Tibial artery (tissue), 4 donors: Measurements from ENCODE around the gene ID3.

ENCODE experiments used
- DNase-seq, 2 donors: peaks; one replicate each; pipeline ENCODE4 v3.0.0-alpha.2; 2019
- H3K27ac ChIP-seq, 2 donors: fragments of 200-600 bp; sonication (generic) in 1 of 2; 1 replicate in 1 of 2; 2 replicates in 1 of 2; pipeline ENCODE4 v1.5.1; 2018 to 2019; ENCODE audit warnings: mild to moderate bottlenecking in 1 of 2
- H3K27me3 ChIP-seq, 2 donors: fragments of 200-600 bp; sonication (generic) in 1 of 2; one replicate each; pipeline versions ENCODE4 v1.5.1 to v1.6.0; 2016 to 2019
- H3K36me3 ChIP-seq, 3 donors: fragments of 200-600 bp; sonication (generic) in 2 of 3; one replicate each; pipeline ENCODE4 v1.5.1; 2016 to 2019; ENCODE audit warnings: mild to moderate bottlenecking in 2 of 3
- H3K4me1 ChIP-seq, 4 donors: fragments of 200-600 bp; sonication (generic) in 2 of 4; 1 replicate in 3 of 4; 2 replicates in 1 of 4; pipeline ENCODE4 v1.5.1; 2016 to 2019
- H3K4me3 ChIP-seq, 2 donors: fragments of 200-600 bp; sonication (generic) in 1 of 2; 1 replicate in 1 of 2; 2 replicates in 1 of 2; pipeline ENCODE4 v1.5.1; 2018 to 2019; ENCODE audit warnings: mild to moderate bottlenecking in 2 of 2
- H3K9me3 ChIP-seq, 3 donors: fragments of 200-600 bp; sonication (generic) in 1 of 3; one replicate each; pipeline ENCODE4 v1.5.1; 2016 to 2019
- intact Hi-C: fragments of 100-400 bp; cut with DNase I; formaldehyde crosslinking; loops from one replicate; pipeline ENCODE4 v1.15.0; 2023; ENCODE audit warnings: low total_unique reads
- TF ChIP-seq, protein P1 (sequence below), 2 experiments: fragments of 200-600 bp in 1 of 2; fragments of 450-650 bp in 1 of 2; IDR thresholded peaks; one replicate each; pipeline ENCODE4 v1.5.1; 2017 to 2019; ENCODE audit warnings: antibody characterized with exemption in 2 of 2, mild to moderate bottlenecking in 1 of 2, moderate library complexity in 1 of 2

The ID3 gene

DNA sequence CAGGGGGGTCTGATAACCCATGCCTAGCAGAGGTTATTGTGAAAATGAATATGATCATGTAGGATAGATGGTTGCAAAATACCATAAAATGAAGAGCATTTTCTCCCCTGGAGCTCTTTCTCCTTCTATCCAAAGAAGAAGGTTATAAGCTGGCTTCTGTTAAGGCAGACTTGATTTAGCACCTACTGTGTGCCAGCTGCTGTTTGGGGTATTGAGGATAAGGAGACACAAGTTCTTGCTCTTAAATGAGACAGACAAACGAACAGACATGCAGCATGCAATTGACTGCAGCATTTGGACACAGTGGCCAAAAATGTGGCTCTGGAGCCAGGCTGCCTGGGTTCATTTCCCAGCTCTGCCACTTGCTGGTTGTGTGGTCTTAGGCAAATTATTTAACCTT lies 39.8 kb upstream of the ID3 start:
- intact Hi-C loops, result no loop called here
- no peak overlapping the region for H3K4me3 ChIP-seq
- H3K9me3 ChIP-seq, result no peaks in the 10 kb centered on the region
- H3K36me3 ChIP-seq, result no peaks in the 10 kb centered on the region
- H3K27me3 ChIP-seq, result no peaks in the 10 kb centered on the region
- no peaks in the 10 kb centered on the region for H3K4me1 ChIP-seq
- DNase-seq, result no peak
- H3K27ac ChIP-seq, result no peak overlapping the region
- TF ChIP-seq, protein P1, sequence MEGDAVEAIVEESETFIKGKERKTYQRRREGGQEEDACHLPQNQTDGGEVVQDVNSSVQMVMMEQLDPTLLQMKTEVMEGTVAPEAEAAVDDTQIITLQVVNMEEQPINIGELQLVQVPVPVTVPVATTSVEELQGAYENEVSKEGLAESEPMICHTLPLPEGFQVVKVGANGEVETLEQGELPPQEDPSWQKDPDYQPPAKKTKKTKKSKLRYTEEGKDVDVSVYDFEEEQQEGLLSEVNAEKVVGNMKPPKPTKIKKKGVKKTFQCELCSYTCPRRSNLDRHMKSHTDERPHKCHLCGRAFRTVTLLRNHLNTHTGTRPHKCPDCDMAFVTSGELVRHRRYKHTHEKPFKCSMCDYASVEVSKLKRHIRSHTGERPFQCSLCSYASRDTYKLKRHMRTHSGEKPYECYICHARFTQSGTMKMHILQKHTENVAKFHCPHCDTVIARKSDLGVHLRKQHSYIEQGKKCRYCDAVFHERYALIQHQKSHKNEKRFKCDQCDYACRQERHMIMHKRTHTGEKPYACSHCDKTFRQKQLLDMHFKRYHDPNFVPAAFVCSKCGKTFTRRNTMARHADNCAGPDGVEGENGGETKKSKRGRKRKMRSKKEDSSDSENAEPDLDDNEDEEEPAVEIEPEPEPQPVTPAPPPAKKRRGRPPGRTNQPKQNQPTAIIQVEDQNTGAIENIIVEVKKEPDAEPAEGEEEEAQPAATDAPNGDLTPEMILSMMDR (IDR thresholded peaks at IDR 0.05), result no peak

DNA sequence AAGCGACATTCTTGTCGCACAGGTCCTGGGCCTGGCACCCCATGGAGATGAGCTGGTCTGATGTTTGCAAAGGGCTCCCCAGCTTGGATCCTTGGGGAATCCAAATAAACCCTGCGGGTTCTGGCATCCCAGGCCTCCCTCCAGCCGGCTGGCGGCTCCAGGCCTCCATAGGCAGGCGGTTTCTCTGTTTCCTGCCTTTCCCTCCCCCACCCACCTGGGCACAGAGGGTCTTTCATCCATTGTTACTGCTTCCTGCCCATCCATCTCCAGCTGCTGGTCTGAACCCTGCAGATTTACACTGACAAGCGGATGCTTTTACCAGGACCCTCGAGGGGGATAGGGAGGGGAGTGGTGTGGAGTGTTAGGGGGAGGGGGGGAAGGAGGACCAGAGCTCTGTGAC lies 39.1 kb upstream of the ID3 start:
- H3K27me3 ChIP-seq, result no peaks in the 10 kb centered on the region
- TF ChIP-seq, protein P1 (IDR thresholded peaks at IDR 0.05), result no peak
- H3K9me3 ChIP-seq, result no peaks in the 10 kb centered on the region
- no peak overlapping the region for H3K27ac ChIP-seq
- no peak overlapping the region for H3K4me3 ChIP-seq
- intact Hi-C loops, result no loop called here
- no peaks in the 10 kb centered on the region for H3K36me3 ChIP-seq
- DNase-seq, result no peak
- peaks cover 0 to 3% (median 0%) of the 10 kb centered on the region in 4 donors for H3K4me1 ChIP-seq

DNA sequence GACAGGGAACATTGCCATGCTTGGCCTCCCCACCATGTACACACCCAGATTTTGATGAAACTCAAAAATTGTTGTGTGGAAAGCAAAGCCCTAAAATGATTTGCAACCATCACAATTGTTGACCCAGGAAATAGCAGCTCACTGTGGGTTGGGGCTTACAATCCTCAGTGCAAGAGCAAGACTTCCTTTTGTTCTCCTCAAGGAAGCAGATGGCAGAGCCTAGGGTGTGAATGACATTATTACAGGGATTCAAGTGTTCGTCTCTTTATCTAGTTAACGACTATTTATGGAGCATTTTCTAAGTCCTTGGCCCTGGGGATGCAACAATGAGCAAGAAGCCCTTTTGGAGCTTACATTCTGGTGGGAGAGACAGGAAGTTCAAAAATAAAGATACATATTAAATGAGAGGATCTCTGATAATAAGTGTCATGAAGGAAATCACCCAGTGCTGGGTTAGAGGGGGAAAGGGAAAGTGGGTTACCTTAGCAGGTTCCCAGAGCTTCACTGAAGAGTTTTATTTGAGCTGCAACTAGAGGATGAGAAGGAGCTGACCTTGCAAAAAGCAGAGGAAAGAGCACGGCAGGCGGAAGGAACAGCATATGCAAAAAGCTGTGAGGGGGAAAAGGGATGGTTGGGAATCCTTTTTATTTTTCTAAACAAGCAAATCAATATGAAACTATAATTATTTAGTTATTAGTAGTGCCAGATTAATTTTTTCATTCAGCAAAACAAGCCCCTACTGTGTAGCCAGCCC lies 38.5 kb upstream of the ID3 start:
- Histone ChIP-seq H3K9me3 (no peaks in the 10 kb centered on the region), H3K27ac (no peak overlapping the region), H3K27me3 (no peaks in the 10 kb centered on the region), H3K4me3 (no peak overlapping the region), H3K36me3 (no peaks in the 10 kb centered on the region), H3K4me1 (peaks cover 0 to 5% (median 0%) of the 10 kb centered on the region in 4 donors)
- TF ChIP-seq, protein P1 (IDR thresholded peaks at IDR 0.05), result no peak
- no peak for DNase-seq
- intact Hi-C loops, result no loop called here

DNA sequence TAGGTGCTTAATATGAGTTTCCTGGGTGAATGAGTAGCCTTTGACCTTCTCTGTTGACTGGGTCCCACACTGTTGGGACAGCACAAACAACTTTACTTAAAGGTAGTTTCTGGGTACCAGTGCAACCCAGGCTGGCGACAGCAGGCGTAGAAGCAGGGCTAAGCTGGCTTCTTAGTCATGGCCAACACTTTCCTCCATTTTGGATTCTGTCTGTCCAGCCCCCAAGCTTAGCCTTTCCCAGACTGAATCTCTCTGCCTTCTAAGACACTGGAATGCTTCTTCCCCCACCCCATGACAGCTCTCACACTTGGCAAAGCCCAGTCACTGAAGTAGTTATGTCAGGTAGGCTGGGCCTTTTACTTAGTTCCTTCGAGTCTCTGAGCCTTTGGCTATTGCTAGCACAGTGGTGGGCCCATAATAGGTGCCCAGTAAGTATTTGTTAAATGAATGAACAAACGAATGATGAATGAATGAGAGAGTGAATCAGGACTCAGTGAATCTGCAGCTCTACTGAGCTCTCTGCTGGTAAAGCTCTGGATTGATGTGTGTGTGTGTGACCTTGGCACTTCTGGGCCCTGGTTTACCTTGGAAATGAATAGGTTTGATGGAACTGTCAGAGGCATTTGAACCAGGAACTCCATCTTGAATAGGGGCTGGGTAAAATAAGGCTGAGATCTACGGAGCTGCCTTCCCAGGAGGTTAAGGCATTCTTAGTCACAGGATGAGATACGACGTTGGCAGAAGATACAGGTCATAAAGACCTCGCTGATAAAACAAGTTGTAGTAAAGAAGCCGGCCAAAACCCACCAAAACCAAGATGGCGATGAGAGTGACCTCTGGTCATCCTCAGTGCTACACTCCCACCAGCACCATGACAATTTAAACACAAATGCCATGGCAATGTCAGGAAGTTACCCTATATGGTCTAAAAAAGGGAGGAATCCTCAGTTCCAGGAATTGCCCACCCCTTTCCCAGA lies 37.4 kb upstream of the ID3 start:
- no peaks in the 10 kb centered on the region for H3K36me3 ChIP-seq
- TF ChIP-seq, protein P1 (IDR thresholded peaks at IDR 0.05), result no peak
- peaks cover 0 to 5% (median 0%) of the 10 kb centered on the region in 4 donors for H3K4me1 ChIP-seq
- no peak for DNase-seq
- H3K9me3 ChIP-seq, result no peaks in the 10 kb centered on the region
- intact Hi-C loops, result no loop called here
- no peaks in the 10 kb centered on the region for H3K27me3 ChIP-seq
- no peak overlapping the region for H3K4me3 ChIP-seq
- H3K27ac ChIP-seq, result no peak overlapping the region

DNA sequence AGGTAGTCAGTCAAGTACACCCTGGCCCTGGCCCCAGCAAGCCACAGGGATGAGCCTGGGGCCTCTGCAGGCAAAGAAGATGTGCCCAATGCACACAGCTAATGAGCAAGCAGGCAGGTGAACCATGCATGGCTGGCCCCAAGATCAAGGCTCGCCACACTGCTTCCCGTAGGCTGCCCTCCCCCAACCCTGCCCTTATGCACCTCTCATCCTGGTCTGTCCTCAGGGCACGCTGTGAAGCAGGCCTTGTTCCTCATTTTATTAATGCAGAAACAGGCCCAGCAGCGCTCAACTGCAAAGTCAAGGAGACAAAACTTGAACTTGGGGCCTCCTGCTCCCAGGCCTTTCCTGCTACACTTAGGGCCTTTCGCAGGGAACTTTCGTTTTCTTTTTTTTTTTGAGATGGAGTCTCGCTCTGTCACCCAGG lies 35.6 kb upstream of the ID3 start:
- Histone ChIP-seq H3K36me3 (no peaks in the 10 kb centered on the region), H3K9me3 (no peaks in the 10 kb centered on the region), H3K27me3 (no peaks in the 10 kb centered on the region), H3K4me1 (peaks cover 0 to 5% (median 0%) of the 10 kb centered on the region in 4 donors), H3K4me3 (no peak overlapping the region), H3K27ac (no peak overlapping the region)
- intact Hi-C loops, result no loop called here
- TF ChIP-seq, protein P1 (IDR thresholded peaks at IDR 0.05), result no peak
- DNase-seq, result no peak
